ENCODE results near the gene ZCCHC7. TPM values are rescaled to one million over a fixed set of nuclear protein-coding genes. Genes with fewer than 3 reads are reported as not detected.

ZCCHC7 gene
- total RNA-seq, 1 donor from 2014 or later, result 25.1 TPM

- intact Hi-C loops (cut with DNase I), result no loop called here
- H3K36me3 ChIP-seq, result peaks cover 6 to 18% of the 10 kb centered on the region in 2 donors
- no peaks in the 10 kb centered on the region for H3K27me3 ChIP-seq
- H3K27ac ChIP-seq, result no peak overlapping the region
- H3K4me3 ChIP-seq, result no peak overlapping the region
- H3K4me1 ChIP-seq, result no peaks in the 10 kb centered on the region
- DNase-seq (ENCODE audit: low spot score in 2 of 2), result no peak
- no peak for TF ChIP-seq CTCF (IDR thresholded peaks at IDR 0.05)
- no peaks in the 10 kb centered on the region for H3K9me3 ChIP-seq
Observed at GRCh38 chr9:37350486-37351190, 230.3 kb downstream of the ZCCHC7 start.

GRCh38 chr9:37353791-37354190, 233.4 kb downstream of the ZCCHC7 start:
- H3K27ac ChIP-seq, result no peak overlapping the region
- no peaks in the 10 kb centered on the region for H3K27me3 ChIP-seq
- no peaks in the 10 kb centered on the region for H3K4me1 ChIP-seq
- intact Hi-C loops (cut with DNase I), result no loop called here
- H3K9me3 ChIP-seq, result no peaks in the 10 kb centered on the region
- H3K4me3 ChIP-seq, result no peak overlapping the region
- TF ChIP-seq CTCF (IDR thresholded peaks at IDR 0.05), result no peak
- no peak for DNase-seq (ENCODE audit: low spot score in 2 of 2)
- peaks cover 6 to 29% of the 10 kb centered on the region in 2 donors for H3K36me3 ChIP-seq

GRCh38 chr9:37362430-37362829, 242.1 kb downstream of the ZCCHC7 start:
- H3K27me3 ChIP-seq, result no peaks in the 10 kb centered on the region
- no peaks in the 10 kb centered on the region for H3K4me1 ChIP-seq
- H3K36me3 ChIP-seq, result peaks cover 0 to 4% of the 10 kb centered on the region in 2 donors
- H3K27ac ChIP-seq, result no peak overlapping the region
- H3K9me3 ChIP-seq, result no peaks in the 10 kb centered on the region
- intact Hi-C loops (cut with DNase I), result loop anchor here (10.0 kb wide), 1 partner anchor 62 kb away; the partner anchor contains the start of gene GRHPR
- H3K4me3 ChIP-seq, result no peak overlapping the region
- no peak for TF ChIP-seq CTCF (IDR thresholded peaks at IDR 0.05)
- DNase-seq (ENCODE audit: low spot score in 2 of 2), result no peak

GRCh38 chr9:37363124-37363523, 242.8 kb downstream of the ZCCHC7 start:
- no peak for DNase-seq (ENCODE audit: low spot score in 2 of 2)

GRCh38 chr9:37364136-37364535, 243.8 kb downstream of the ZCCHC7 start:
- Histone ChIP-seq H3K4me1 (no peaks in the 10 kb centered on the region), H3K36me3 (no peaks in the 10 kb centered on the region), H3K27me3 (no peaks in the 10 kb centered on the region), H3K9me3 (no peaks in the 10 kb centered on the region), H3K4me3 (no peak overlapping the region), H3K27ac (no peak overlapping the region)
- no peak for TF ChIP-seq CTCF (IDR thresholded peaks at IDR 0.05)
- no peak for DNase-seq (ENCODE audit: low spot score in 2 of 2)
- intact Hi-C loops (cut with DNase I), result loop anchor here (10.0 kb wide), 1 partner anchor 61 kb away; the partner anchor contains the start of gene GRHPR

More at GRCh38 chr9:37363124-37363523, 242.8 kb downstream of the ZCCHC7 start:
- no peaks in the 10 kb centered on the region for H3K9me3 ChIP-seq
- TF ChIP-seq CTCF (IDR thresholded peaks at IDR 0.05), result no peak
- no peaks in the 10 kb centered on the region for H3K4me1 ChIP-seq
- intact Hi-C loops (cut with DNase I), result loop anchor here (10.0 kb wide), 1 partner anchor 62 kb away; the partner anchor contains the start of gene GRHPR
- H3K27ac ChIP-seq, result no peak overlapping the region
- no peak overlapping the region for H3K4me3 ChIP-seq
- H3K36me3 ChIP-seq, result no peaks in the 10 kb centered on the region
- H3K27me3 ChIP-seq, result no peaks in the 10 kb centered on the region
